Fibroblast of lung (primary cell): ENCODE results near the gene CCDC97.

Source experiments
- EZH2 ChIP-seq: IDR thresholded peaks from 2 replicates; pipeline ENCODE4 v1.5.1; 2012; ENCODE audit warnings: low read length, control low read depth, mild to moderate bottlenecking; ENCODE audit errors: missing control alignments
- TF ChIP-seq, protein P1 (sequence below), 2 donors: IDR thresholded peaks in 1 of 2; conservative IDR thresholded peaks in 1 of 2; 1 replicate in 1 of 2; 2 replicates in 1 of 2; pipeline ENCODE4 v1.5.1; 2011 to 2012; ENCODE audit warnings: low read length in 2 of 2, control low read depth in 1 of 2, inconsistent platforms in 1 of 2, low read depth in 1 of 2, mild to moderate bottlenecking in 1 of 2

DNA sequence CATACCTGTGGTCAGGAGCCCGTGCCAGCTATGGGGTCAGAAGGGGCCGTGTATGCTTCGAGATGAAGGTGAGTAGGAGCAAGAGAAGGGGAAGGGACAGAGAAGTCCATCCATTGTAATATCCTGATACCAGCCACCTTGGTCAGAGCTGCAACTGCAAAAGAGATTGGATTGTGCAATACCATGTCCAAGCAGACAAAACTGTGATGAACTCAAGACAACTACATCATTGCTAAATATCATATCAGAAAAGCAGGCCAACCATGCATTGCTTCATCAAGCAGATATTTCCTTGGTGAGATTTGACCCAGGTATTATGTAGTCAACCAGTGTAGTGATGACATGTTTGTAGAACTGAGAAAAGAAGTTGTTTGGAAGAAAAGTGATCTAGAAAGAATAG, 33.7 kb upstream of the CCDC97 start:
- TF ChIP-seq, protein P1, sequence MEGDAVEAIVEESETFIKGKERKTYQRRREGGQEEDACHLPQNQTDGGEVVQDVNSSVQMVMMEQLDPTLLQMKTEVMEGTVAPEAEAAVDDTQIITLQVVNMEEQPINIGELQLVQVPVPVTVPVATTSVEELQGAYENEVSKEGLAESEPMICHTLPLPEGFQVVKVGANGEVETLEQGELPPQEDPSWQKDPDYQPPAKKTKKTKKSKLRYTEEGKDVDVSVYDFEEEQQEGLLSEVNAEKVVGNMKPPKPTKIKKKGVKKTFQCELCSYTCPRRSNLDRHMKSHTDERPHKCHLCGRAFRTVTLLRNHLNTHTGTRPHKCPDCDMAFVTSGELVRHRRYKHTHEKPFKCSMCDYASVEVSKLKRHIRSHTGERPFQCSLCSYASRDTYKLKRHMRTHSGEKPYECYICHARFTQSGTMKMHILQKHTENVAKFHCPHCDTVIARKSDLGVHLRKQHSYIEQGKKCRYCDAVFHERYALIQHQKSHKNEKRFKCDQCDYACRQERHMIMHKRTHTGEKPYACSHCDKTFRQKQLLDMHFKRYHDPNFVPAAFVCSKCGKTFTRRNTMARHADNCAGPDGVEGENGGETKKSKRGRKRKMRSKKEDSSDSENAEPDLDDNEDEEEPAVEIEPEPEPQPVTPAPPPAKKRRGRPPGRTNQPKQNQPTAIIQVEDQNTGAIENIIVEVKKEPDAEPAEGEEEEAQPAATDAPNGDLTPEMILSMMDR (conservative IDR thresholded peaks at IDR 0.05 in 1 of 2, IDR thresholded peaks at IDR 0.05 in 1 of 2; ENCODE audit: low read depth in 1 of 2, low read length in 2 of 2) = no peak
- no peak for TF ChIP-seq EZH2
